Measurements from ENCODE around the gene EHMT1. TPM values are rescaled to one million over a fixed set of nuclear protein-coding genes. Genes with fewer than 3 reads are reported as not detected.

Gene EHMT1
- total RNA-seq, 6 experiments from 2014 or later, result 41.0 to 116 (median 46.9) TPM

- no peaks in the 10 kb centered on the region for H3K4me1 Mint-ChIP-seq (ENCODE audit: low read depth)
- no peak overlapping the region for H3K4me3 Mint-ChIP-seq
- H3K27ac Mint-ChIP-seq, result no peak overlapping the region
- TF ChIP-seq CTCF (IDR thresholded peaks at IDR 0.05), result no peak
- H3K9me3 Mint-ChIP-seq, result peaks cover 13% of the 10 kb centered on the region
- H3K27me3 Mint-ChIP-seq (ENCODE audit: insufficient read depth), result no peaks in the 10 kb centered on the region
- H3K36me3 Mint-ChIP-seq (ENCODE audit: low read depth), result peaks cover 26% of the 10 kb centered on the region
- no peak for DNase-seq
Measured at GRCh38 chr9:137834846-137835546, 216.2 kb downstream of the EHMT1 start.

- no peaks in the 10 kb centered on the region for H3K4me1 Mint-ChIP-seq (ENCODE audit: low read depth)
- no peak for TF ChIP-seq CTCF (IDR thresholded peaks at IDR 0.05)
- no peak overlapping the region for H3K4me3 Mint-ChIP-seq
- DNase-seq, result no peak
- no peak overlapping the region for H3K27ac Mint-ChIP-seq
- no peaks in the 10 kb centered on the region for H3K27me3 Mint-ChIP-seq (ENCODE audit: insufficient read depth)
- H3K36me3 Mint-ChIP-seq (ENCODE audit: low read depth), result peaks cover 21% of the 10 kb centered on the region
- H3K9me3 Mint-ChIP-seq, result peaks cover 21% of the 10 kb centered on the region
Measured at GRCh38 chr9:137836151-137836830, 217.5 kb downstream of the EHMT1 start.

GRCh38 chr9:137836831-137837241 is 218.0 kb downstream of the EHMT1 start:
- H3K27me3 Mint-ChIP-seq (ENCODE audit: insufficient read depth), result no peaks in the 10 kb centered on the region
- no peak overlapping the region for H3K4me3 Mint-ChIP-seq
- TF ChIP-seq CTCF (IDR thresholded peaks at IDR 0.05), result 0 out of 2 replicates have a peak, but pooled peaks have one; percentile 19
- H3K4me1 Mint-ChIP-seq (ENCODE audit: low read depth), result no peaks in the 10 kb centered on the region
- no peak overlapping the region for H3K27ac Mint-ChIP-seq
- H3K36me3 Mint-ChIP-seq (ENCODE audit: low read depth), result peaks cover 17% of the 10 kb centered on the region
- H3K9me3 Mint-ChIP-seq, result peaks cover 21% of the 10 kb centered on the region
- DNase-seq, result no peak

- no peak for DNase-seq
- no peak for TF ChIP-seq CTCF (IDR thresholded peaks at IDR 0.05)
- H3K9me3 Mint-ChIP-seq, result peaks cover 21% of the 10 kb centered on the region
- no peak overlapping the region for H3K27ac Mint-ChIP-seq
- H3K4me1 Mint-ChIP-seq (ENCODE audit: low read depth), result no peaks in the 10 kb centered on the region
- no peaks in the 10 kb centered on the region for H3K27me3 Mint-ChIP-seq (ENCODE audit: insufficient read depth)
- no peak overlapping the region for H3K4me3 Mint-ChIP-seq
- H3K36me3 Mint-ChIP-seq (ENCODE audit: low read depth), result peaks cover 17% of the 10 kb centered on the region
Measured at GRCh38 chr9:137837345-137838278, 218.8 kb downstream of the EHMT1 start.

- peaks cover 27% of the 10 kb centered on the region for H3K9me3 Mint-ChIP-seq
- no peak for DNase-seq
- no peaks in the 10 kb centered on the region for H3K4me1 Mint-ChIP-seq (ENCODE audit: low read depth)
- peaks cover 19% of the 10 kb centered on the region for H3K36me3 Mint-ChIP-seq (ENCODE audit: low read depth)
- H3K27me3 Mint-ChIP-seq (ENCODE audit: insufficient read depth), result no peaks in the 10 kb centered on the region
- TF ChIP-seq CTCF (IDR thresholded peaks at IDR 0.05), result no peak
- no peak overlapping the region for H3K27ac Mint-ChIP-seq
- H3K4me3 Mint-ChIP-seq, result no peak overlapping the region
Measured at GRCh38 chr9:137838576-137838975, 219.8 kb downstream of the EHMT1 start.

All from HFFc6 (cell line).